ENCODE measurements around the gene UNC93A. TPM values are rescaled to one million over a fixed set of nuclear protein-coding genes. Genes with fewer than 3 reads are reported as not detected.

Gene UNC93A
- polyA plus RNA-seq, 1 donor from 2014 or later: not detected

- Histone ChIP-seq H3K4me3 (ENCODE audit: low read length) (no peak overlapping the region), H3K4me2 (ENCODE audit: low read length) (no peak overlapping the region)
- TF ChIP-seq EZH2 (IDR thresholded peaks at IDR 0.05; ENCODE audit: borderline replicate concordance, insufficient read depth, low read length, poor library complexity, severe bottlenecking) (no peak), RAD21 (conservative IDR thresholded peaks at IDR 0.05) (no peak), CTCF (IDR thresholded peaks at IDR 0.05; ENCODE audit: poor library complexity, severe bottlenecking) (no peak), TAF1 (IDR thresholded peaks at IDR 0.05; ENCODE audit: low read depth) (no peak), EP300 (conservative IDR thresholded peaks at IDR 0.05; ENCODE audit: poor library complexity, severe bottlenecking) (no peak), REST (IDR thresholded peaks at IDR 0.05; ENCODE audit: borderline replicate concordance) (no peak), POLR2AphosphoS5 (IDR thresholded peaks at IDR 0.05) (no peak), MXI1 (conservative IDR thresholded peaks at IDR 0.05; ENCODE audit: poor library complexity, severe bottlenecking) (no peak)
Observed at GRCh38 chr6:167341665-167342655, 50.8 kb downstream of the UNC93A start.

GRCh38 chr6:167342879-167343610 lies 51.9 kb downstream of the UNC93A start:
- no peak overlapping the region for H3K27ac ChIP-seq (ENCODE audit: low read length)
- no peaks in the 10 kb centered on the region for H4K20me1 ChIP-seq (ENCODE audit: insufficient read depth)
- no peaks in the 10 kb centered on the region for H3K9me3 ChIP-seq (ENCODE audit: low read length)
- no peak overlapping the region for H3K9ac ChIP-seq (ENCODE audit: low read length)
- H3K27me3 ChIP-seq (ENCODE audit: insufficient read depth, low read depth, low read length): no peaks in the 10 kb centered on the region
- H3K36me3 ChIP-seq (ENCODE audit: insufficient read depth, low read length): no peaks in the 10 kb centered on the region
- no peak for TF ChIP-seq POLR2AphosphoS5 (IDR thresholded peaks at IDR 0.05)
- no peak for TF ChIP-seq REST (IDR thresholded peaks at IDR 0.05; ENCODE audit: borderline replicate concordance)
- TF ChIP-seq CTCF (IDR thresholded peaks at IDR 0.05; ENCODE audit: poor library complexity, severe bottlenecking): no peak
- TF ChIP-seq MXI1 (conservative IDR thresholded peaks at IDR 0.05; ENCODE audit: poor library complexity, severe bottlenecking): no peak
- TF ChIP-seq EZH2 (IDR thresholded peaks at IDR 0.05; ENCODE audit: borderline replicate concordance, insufficient read depth, low read length, poor library complexity, severe bottlenecking): no peak
- no peak for TF ChIP-seq EP300 (conservative IDR thresholded peaks at IDR 0.05; ENCODE audit: poor library complexity, severe bottlenecking)
- no peak for TF ChIP-seq TAF1 (IDR thresholded peaks at IDR 0.05; ENCODE audit: low read depth)
- TF ChIP-seq SMC3 (conservative IDR thresholded peaks at IDR 0.05; ENCODE audit: poor library complexity): no peak
- no peak for TF ChIP-seq RAD21 (conservative IDR thresholded peaks at IDR 0.05)
- H3K4me2 ChIP-seq (ENCODE audit: low read length): no peak overlapping the region
- no peaks in the 10 kb centered on the region for H3F3A ChIP-seq (ENCODE audit: insufficient read depth, low read length, poor library complexity, severe bottlenecking)
- H2AFZ ChIP-seq (ENCODE audit: low read depth, low read length): no peak overlapping the region
- H3K4me3 ChIP-seq (ENCODE audit: low read length): no peak overlapping the region
- H3K9me2 ChIP-seq (ENCODE audit: insufficient read depth, low read length): no peaks in the 10 kb centered on the region
- H3K79me2 ChIP-seq (replicated peaks; ENCODE audit: insufficient read depth, low read length): no peaks in the 10 kb centered on the region

More at GRCh38 chr6:167341665-167342655, 50.8 kb downstream of the UNC93A start:
- no peak overlapping the region for H2AFZ ChIP-seq (ENCODE audit: low read depth, low read length)
- H3K27me3 ChIP-seq (ENCODE audit: insufficient read depth, low read depth, low read length): no peaks in the 10 kb centered on the region
- no peaks in the 10 kb centered on the region for H3K9me2 ChIP-seq (ENCODE audit: insufficient read depth, low read length)
- H3K36me3 ChIP-seq (ENCODE audit: insufficient read depth, low read length): no peaks in the 10 kb centered on the region
- no peaks in the 10 kb centered on the region for H3K9me3 ChIP-seq (ENCODE audit: low read length)
- H3K9ac ChIP-seq (ENCODE audit: low read length): no peak overlapping the region
- no peaks in the 10 kb centered on the region for H3F3A ChIP-seq (ENCODE audit: insufficient read depth, low read length, poor library complexity, severe bottlenecking)
- no peaks in the 10 kb centered on the region for H3K79me2 ChIP-seq (replicated peaks; ENCODE audit: insufficient read depth, low read length)
- no peak overlapping the region for H3K27ac ChIP-seq (ENCODE audit: low read length)
- no peaks in the 10 kb centered on the region for H4K20me1 ChIP-seq (ENCODE audit: insufficient read depth)

Data from neural cell (in vitro differentiated cells).